Brain microvascular endothelial cell (primary cell): ENCODE measurements around the gene SCAI.
"Not testable (repeated sequence)": the region's sequence is repeated elsewhere in the genome, so short reads cannot be mapped to it uniquely, and the experiment has no call there.

ENCODE experiments used
- DNase-seq: peaks from one replicate; pipeline ENCODE4 v3.0.0-alpha.2; 2020
- H3K27ac ChIP-seq: fragments of 250-450 bp; sonication (Bioruptor Pico); 2 replicates; pipeline ENCODE4 v1.5.1; 2020; ENCODE audit warnings: mild to moderate bottlenecking, moderate library complexity
- H3K27me3 ChIP-seq: fragments of 250-450 bp; sonication (Bioruptor Pico); replicated peaks from 2 replicates; pipeline ENCODE4 v1.5.1; 2020; ENCODE audit warnings: mild to moderate bottlenecking
- H3K36me3 ChIP-seq: fragments of 250-450 bp; sonication (Bioruptor Pico); replicated peaks from 2 replicates; pipeline ENCODE4 v1.5.1; 2020; ENCODE audit warnings: mild to moderate bottlenecking
- H3K4me3 ChIP-seq: 2 replicates; pipeline ENCODE4 v1.5.1; 2011; ENCODE audit warnings: low read depth, mild to moderate bottlenecking, control low read depth, low read length, moderate library complexity
- in situ Hi-C: cut with HindIII; loops from 2 replicates; pipeline ENCODE4 v1.10.0; 2017; ENCODE audit warnings: low sequenced_read_pairs, low pct_ligation_motif_present
- TF ChIP-seq, protein P1 (sequence below): IDR thresholded peaks from 2 replicates; pipeline ENCODE4 v1.5.1; 2011; ENCODE audit warnings: low read depth, mild to moderate bottlenecking, moderate library complexity, low read length, control low read depth, inconsistent platforms; ENCODE audit errors: missing control alignments

The SCAI gene

DNA sequence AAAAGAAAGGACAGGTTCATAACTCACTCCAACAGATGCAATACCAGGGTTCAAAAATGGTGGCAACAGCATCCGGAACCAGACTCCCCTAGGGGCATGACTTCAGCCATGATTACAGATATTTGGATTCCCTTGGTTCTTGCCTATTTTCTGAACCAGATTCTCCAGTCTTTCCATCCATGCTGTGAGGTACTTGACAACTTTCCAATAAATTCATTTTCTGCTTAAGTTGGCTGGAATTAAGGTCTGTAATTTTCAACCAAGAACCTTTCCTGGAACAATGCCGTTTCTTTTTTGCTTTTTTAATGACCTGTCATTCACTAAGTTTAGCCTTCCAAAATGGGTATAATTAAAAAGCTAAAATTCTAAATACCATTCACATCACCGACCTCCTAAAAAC, 52.2 kb downstream of the SCAI start:
- Histone ChIP-seq H3K36me3 (no peaks in the 10 kb centered on the region), H3K27ac (no peak overlapping the region), H3K4me3 (no peak overlapping the region), H3K27me3 (no peaks in the 10 kb centered on the region)
- TF ChIP-seq, protein P1, sequence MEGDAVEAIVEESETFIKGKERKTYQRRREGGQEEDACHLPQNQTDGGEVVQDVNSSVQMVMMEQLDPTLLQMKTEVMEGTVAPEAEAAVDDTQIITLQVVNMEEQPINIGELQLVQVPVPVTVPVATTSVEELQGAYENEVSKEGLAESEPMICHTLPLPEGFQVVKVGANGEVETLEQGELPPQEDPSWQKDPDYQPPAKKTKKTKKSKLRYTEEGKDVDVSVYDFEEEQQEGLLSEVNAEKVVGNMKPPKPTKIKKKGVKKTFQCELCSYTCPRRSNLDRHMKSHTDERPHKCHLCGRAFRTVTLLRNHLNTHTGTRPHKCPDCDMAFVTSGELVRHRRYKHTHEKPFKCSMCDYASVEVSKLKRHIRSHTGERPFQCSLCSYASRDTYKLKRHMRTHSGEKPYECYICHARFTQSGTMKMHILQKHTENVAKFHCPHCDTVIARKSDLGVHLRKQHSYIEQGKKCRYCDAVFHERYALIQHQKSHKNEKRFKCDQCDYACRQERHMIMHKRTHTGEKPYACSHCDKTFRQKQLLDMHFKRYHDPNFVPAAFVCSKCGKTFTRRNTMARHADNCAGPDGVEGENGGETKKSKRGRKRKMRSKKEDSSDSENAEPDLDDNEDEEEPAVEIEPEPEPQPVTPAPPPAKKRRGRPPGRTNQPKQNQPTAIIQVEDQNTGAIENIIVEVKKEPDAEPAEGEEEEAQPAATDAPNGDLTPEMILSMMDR: no peak
- no peak for DNase-seq
- in situ Hi-C loops: no loop called here

DNA sequence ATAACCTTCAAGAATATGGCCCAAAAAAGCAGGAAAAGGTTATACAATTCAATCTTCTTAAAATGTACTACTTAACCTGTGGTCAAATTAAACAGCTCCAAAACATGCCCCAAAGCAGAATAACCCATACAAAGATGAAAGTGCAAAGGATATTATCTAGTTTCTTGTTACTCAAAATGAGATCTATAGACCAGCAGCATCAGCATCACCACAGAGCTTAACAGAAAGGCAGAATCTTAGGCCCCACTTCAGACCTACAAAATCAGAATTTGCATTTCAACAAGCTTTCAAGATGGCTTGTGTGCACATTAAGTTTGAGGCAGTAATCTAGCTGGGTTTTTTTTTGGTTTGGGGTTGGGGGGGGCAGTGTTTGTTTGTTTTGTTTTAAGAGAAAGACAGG, 54.0 kb downstream of the SCAI start:
- TF ChIP-seq, protein P1: no peak
- H3K4me3 ChIP-seq: no peak overlapping the region
- no peak for DNase-seq
- no peaks in the 10 kb centered on the region for H3K36me3 ChIP-seq
- in situ Hi-C loops: no loop called here
- no peaks in the 10 kb centered on the region for H3K27me3 ChIP-seq
- H3K27ac ChIP-seq: no peak overlapping the region

DNA sequence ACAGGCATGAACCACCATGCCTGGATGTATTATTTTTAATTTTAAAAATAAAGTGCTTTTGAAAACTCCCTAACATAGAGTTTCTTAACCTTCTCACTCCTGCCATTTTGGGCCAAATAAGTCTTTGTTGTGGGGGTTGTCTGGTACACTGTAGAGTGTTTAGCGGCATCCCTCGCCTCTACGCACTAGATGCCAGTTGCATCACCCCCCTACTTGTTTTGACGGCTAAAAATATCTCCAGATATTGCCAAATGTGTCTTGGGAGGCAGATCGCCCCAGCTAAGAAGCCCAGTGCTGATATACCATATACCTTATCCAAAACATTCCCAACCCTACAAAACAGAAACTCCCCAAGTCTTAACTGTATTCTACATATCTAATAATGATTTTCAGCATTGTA, 54.6 kb downstream of the SCAI start:
- in situ Hi-C loops: no loop called here
- no peak overlapping the region for H3K4me3 ChIP-seq
- TF ChIP-seq, protein P1: no peak

DNA sequence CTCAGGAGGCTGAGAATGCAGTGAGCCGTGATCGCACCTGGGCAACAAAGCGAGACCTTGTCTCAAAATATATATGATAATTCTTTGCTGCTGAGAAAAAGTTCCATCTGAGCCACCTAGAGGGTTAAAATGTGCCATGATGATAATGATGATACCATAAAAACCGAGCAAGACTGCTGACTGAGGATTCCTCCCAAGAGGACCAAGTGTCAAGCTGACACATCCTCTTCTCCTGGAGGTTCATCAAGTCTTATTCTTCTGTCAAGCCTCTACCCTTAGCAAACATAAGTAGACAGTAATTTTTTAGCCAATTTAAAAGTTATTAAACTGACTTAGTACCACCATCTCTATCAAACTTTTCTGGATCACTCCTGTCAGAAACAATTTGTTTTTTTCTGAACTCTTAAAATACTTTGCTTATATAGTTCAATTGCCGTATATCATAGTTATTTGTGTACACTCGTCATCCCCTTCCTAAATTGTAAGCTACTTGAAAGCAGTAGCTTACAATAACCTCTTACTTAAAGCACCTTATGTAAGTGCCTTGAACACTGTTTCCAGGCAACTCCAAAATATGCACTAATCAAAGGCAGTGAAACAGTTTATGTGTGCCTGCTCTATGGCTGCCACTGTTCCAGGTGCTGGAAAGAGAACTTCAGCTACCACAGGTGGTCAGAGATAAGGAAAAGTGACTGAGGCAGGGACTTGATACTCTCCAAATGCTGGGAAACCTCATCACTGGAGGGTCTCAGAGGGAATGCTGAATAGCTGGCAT, 57.4 kb downstream of the SCAI start:
- no peaks in the 10 kb centered on the region for H3K27me3 ChIP-seq
- DNase-seq: no peak
- in situ Hi-C loops: no loop called here
- H3K4me3 ChIP-seq: no peak overlapping the region
- no peak overlapping the region for H3K27ac ChIP-seq
- TF ChIP-seq, protein P1: no peak
- no peaks in the 10 kb centered on the region for H3K36me3 ChIP-seq

More for the DNA sequence above, 54.6 kb downstream of the SCAI start:
- H3K27ac ChIP-seq: no peak overlapping the region
- no peak for DNase-seq
- no peaks in the 10 kb centered on the region for H3K27me3 ChIP-seq
- no peaks in the 10 kb centered on the region for H3K36me3 ChIP-seq

DNA sequence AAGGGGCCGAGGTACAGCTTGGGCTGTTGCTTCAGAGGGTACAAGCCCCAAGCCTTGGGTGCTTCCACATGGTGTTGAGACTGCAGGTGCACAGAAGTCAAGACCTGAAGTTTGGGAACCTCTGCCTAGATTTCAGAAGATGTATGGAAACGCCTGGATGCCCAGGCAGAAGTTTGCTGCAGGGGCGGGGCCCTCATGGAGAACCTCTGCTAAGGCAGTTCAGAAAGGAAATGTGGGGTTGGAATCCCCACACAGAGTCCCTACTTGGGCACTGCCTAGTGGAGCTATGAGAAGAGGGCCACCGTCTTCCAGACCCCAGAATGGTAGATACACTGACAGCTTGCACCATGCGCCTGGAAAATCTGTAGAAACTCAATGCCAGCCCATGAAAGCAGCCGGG, 61.1 kb downstream of the SCAI start:
- H3K36me3 ChIP-seq, H3K27me3 ChIP-seq, H3K4me3 ChIP-seq, H3K27ac ChIP-seq, DNase-seq, in situ Hi-C loops: not testable (repeated sequence)

DNA sequence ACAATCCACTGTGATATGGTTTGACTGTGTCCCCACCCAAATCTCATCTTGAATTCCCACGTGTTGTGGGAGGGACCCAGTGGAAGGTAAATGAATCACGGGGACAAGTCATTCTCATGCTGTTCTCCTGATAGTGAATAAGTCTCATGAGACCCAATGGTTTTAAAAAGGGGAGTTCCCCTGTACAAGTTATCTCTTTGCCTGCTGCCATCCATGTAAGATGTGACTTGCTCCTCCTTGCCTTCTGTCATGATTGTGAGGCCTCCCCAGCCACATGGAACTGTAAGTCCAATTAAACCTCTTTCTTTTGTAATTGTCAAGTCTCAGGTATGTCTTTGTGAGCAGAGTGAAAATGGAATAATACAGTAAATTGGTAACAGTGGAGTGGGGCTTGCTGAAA, 62.5 kb downstream of the SCAI start:
- H3K36me3 ChIP-seq, DNase-seq, H3K27me3 ChIP-seq, H3K4me3 ChIP-seq, H3K27ac ChIP-seq, in situ Hi-C loops: not testable (repeated sequence)

DNA sequence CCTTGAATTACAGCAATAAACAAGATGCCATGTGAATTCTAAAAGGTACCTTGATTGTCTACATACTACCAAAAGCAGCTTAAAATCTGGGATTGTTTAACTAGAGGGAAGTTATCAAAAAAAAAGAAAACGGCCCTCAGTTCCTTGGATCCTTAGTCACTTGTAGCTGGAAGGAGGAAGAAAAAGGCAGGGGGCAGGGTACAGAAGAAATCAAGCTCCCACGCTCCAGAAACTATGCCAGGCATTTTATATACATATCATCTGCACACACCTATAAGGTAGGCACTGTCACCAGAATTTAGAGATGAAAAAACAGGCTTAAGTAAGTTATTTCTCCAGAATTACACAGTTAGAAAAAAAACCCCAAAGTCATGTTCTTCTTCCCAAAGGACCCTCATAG, 63.4 kb downstream of the SCAI start:
- no peaks in the 10 kb centered on the region for H3K27me3 ChIP-seq
- in situ Hi-C loops: no loop called here
- DNase-seq: no peak
- TF ChIP-seq, protein P1: no peak
- H3K4me3 ChIP-seq: no peak overlapping the region
- H3K27ac ChIP-seq: no peak overlapping the region
- no peaks in the 10 kb centered on the region for H3K36me3 ChIP-seq
